ENCODE data around the gene NEIL3. TPM values are rescaled to one million over a fixed set of nuclear protein-coding genes. Genes with fewer than 3 reads are reported as not detected.

The NEIL3 gene
- total RNA-seq, 4 donors from 2014 or later, result 2.1 to 8.3 (median 3.4) TPM

- 85 to 89% methylated on average over 3 of the region's 3 CpGs for WGBS, 2 donors
- peak in 3 of 6 experiments; percentile 7 to 41 (median 13) for TF ChIP-seq CTCF (IDR thresholded peaks at IDR 0.05)
- no peak for TF ChIP-seq POLR2A (IDR thresholded peaks at IDR 0.05)
- Histone ChIP-seq H3K4me1 (no peaks in the 10 kb centered on the region), H3K27me3 (no peaks in the 10 kb centered on the region), H3K27ac (no peak overlapping the region), H3K9me3 (no peaks in the 10 kb centered on the region), H3K36me3 (no peaks in the 10 kb centered on the region), H3K4me3 (no peak overlapping the region)
- intact Hi-C loops (cut with DNase I), result no loop called here
- no peak for DNase-seq
Measured at GRCh38 chr4:177367336-177367735, 57.7 kb downstream of the NEIL3 start.

DNA sequence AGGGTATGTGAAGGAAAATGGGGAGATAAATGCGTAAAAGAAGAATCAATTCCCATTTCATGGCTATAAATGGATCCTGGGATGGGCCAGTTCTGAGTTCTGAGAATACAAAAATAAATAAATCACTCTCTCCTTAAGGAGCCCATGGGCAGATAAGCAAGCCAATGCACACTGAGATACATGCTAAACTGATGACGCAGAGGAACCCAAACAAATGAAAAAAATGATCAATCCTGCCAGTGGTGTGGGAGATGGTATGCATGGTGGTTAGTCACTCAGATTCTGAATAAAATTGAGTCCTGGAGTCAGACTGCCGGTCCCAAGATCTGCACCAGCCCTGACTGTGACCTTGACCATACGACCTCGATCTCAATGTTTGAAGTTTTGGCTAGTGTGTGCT lies 59.7 kb downstream of the NEIL3 start:
- Histone ChIP-seq H3K4me1 (no peaks in the 10 kb centered on the region), H3K27me3 (no peaks in the 10 kb centered on the region), H3K27ac (no peak overlapping the region), H3K9me3 (no peaks in the 10 kb centered on the region), H3K4me3 (no peak overlapping the region), H3K36me3 (no peaks in the 10 kb centered on the region)
- 87 to 96% methylated on average over 5 of the region's 5 CpGs for WGBS, 2 donors
- TF ChIP-seq POLR2A (IDR thresholded peaks at IDR 0.05) (no peak), CTCF (IDR thresholded peaks at IDR 0.05) (no peak)
- no peak for DNase-seq
- intact Hi-C loops (cut with DNase I), result no loop called here

DNA sequence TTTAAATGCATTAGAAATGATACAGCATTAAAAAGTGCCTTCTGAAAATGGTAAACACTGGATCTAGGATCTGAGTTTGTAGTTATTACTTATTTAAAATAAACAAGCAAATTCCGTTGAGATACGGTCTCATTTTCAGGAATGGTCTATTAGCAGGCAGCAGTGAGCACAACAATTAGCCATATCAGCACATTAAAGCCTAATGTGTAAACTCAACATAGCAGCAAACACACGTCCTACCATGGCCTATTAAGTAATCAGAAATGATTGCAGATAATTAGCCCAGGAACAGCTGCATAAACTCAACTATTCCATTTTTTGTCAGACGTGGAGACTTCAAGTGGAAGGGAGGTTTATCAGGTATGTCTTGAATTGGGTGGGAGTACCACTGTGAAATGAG lies 61.8 kb downstream of the NEIL3 start:
- DNase-seq, result no peak
- no peaks in the 10 kb centered on the region for H3K9me3 ChIP-seq
- H3K27me3 ChIP-seq, result no peaks in the 10 kb centered on the region
- no peaks in the 10 kb centered on the region for H3K4me1 ChIP-seq
- TF ChIP-seq POLR2A (IDR thresholded peaks at IDR 0.05) (no peak), CTCF (IDR thresholded peaks at IDR 0.05) (no peak)
- intact Hi-C loops (cut with DNase I), result no loop called here
- H3K27ac ChIP-seq, result no peak overlapping the region
- no peaks in the 10 kb centered on the region for H3K36me3 ChIP-seq
- no peak overlapping the region for H3K4me3 ChIP-seq
- WGBS, 2 donors, result 67 to 81% methylated on average over 4 of the region's 4 CpGs

DNA sequence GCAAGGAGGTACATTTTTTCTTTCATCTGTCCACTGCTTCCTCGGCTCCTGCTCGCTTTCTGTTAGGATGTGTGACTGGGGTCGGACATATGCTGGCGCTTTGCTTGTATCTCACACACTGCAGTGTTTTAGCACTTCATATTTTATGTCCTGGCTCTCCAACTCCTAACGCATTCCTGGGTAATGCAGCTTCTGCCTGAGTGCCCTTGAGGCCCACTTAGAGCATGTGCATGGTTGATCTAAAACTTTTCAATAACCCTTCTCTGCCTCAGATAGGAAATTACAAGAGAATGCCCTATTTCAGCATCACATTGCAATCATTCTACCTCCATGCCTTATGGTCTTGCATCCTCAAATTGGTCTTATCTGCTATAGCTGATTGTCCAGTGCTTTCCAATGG lies 65.3 kb downstream of the NEIL3 start:
- intact Hi-C loops (cut with DNase I), result no loop called here
- no peak overlapping the region for H3K4me3 ChIP-seq
- no peak for DNase-seq
- H3K27me3 ChIP-seq, result no peaks in the 10 kb centered on the region
- no peak overlapping the region for H3K27ac ChIP-seq
- no peaks in the 10 kb centered on the region for H3K4me1 ChIP-seq
- H3K9me3 ChIP-seq, result no peaks in the 10 kb centered on the region
- WGBS, 2 donors, result 62 to 73% methylated on average over 5 of the region's 5 CpGs
- no peaks in the 10 kb centered on the region for H3K36me3 ChIP-seq
- TF ChIP-seq POLR2A (IDR thresholded peaks at IDR 0.05) (no peak), CTCF (IDR thresholded peaks at IDR 0.05) (no peak)

DNA sequence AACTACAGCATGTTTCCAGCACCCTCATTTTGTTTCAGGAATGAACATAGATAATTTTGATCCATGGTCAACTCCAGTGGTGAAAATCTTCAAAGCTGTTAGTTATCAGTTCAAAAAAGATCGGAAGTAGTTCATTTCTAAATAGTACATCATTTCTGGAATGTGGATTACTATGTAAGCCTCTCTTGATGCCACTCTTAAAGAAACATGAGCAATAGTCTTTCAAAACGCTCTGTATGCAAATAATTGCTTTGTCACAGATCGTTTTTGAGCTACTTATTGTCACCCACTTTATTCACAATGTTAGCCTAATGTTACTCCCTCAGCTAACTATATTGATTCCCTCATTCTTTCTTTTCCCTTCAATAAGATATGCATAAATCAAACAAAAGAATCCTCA lies 65.7 kb downstream of the NEIL3 start:
- no peak for TF ChIP-seq CTCF (IDR thresholded peaks at IDR 0.05)
- no peak for TF ChIP-seq POLR2A (IDR thresholded peaks at IDR 0.05)
- no peaks in the 10 kb centered on the region for H3K36me3 ChIP-seq
- no peak overlapping the region for H3K4me3 ChIP-seq
- H3K27me3 ChIP-seq, result no peaks in the 10 kb centered on the region
- intact Hi-C loops (cut with DNase I), result no loop called here
- H3K27ac ChIP-seq, result no peak overlapping the region
- H3K9me3 ChIP-seq, result no peaks in the 10 kb centered on the region
- no peak for DNase-seq
- H3K4me1 ChIP-seq, result no peaks in the 10 kb centered on the region
- WGBS, 2 donors, result 32 to 33% methylated on average over 3 of the region's 3 CpGs

Data from esophagus squamous epithelium (tissue), 5 donors.